Suppressor macrophage (primary cell): ENCODE measurements around the gene CACNA1E.
"Not testable (repeated sequence)": the region's sequence is repeated elsewhere in the genome, so short reads cannot be mapped to it uniquely, and the experiment has no call there.

Experiments
- DNase-seq, 4 experiments: peaks; one replicate each; pipeline ENCODE4 v3.0.0-alpha.2; 2020 to 2022

CACNA1E gene

DNA sequence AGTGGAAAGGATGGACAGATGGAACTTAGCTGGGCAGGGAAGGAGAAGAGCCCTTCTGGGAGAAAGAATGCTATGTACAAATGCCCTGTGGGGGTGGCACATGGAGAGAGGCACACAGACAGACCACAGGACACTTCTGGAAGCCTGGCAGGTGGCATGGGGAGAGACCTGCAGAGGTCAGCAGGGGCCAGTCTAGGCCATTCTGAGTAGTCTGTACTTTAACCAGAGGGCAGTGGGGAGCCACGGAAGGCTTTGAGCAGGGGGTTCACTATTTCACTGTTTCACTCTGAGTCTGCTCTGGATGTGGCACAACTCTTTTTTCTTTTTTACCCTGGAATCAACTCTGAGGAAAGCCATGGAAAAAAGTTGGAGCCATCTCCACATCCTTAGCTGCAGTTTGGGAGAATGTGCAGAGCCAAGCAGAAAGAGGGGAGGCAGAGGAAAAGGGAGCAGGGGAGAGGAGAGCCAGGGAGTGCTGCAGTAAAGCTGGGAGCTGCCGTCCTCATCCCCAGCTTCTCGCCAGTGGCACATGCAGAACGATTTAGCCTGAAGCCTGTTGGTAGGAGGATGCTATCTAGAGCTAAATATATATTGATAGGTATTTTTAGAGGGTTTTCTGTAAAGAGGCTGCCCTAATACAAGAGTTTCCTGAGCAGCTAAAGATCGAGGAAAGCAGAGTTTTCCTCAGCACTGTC is 34.0 kb downstream of the CACNA1E start:
- DNase-seq = no peak

DNA sequence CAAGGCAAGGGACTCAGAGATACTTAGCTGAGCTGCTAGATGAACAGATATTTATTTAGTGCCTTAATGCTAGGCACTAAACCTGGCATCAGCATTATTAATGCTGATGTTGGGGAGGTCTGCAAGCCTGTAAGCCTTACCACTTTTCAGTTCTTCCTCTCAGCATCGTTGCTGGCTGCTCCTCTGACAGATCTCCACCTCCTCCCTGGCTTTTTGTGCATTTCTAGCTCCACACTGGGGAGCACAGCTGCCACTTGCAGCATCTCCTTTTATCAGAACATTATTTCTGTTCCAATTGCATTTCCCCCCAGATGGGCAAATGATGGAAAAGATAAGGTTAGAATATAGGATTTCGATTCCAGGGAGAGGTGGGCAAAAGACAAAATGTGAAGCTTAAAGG is 34.8 kb downstream of the CACNA1E start:
- DNase-seq = no peak

DNA sequence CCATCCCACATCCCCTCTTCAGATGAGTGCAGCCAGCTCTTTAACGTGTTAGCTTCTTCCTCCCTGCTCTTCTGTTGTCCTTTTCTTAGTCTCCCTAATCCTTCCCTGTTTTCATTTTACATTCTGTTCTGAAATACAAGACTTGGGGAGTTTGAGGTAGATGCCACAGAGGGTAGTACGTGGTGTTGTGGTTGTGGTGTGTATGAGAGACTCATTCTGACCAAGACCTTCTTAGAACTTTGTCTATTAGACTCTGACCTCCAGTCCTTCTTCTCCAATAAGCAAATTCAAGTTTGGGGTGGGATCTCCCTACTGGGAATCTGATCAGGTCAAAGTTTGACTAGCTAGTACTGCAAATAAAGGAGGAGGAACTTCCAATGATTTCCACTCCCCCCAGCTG is 39.5 kb downstream of the CACNA1E start:
- DNase-seq = no peak

DNA sequence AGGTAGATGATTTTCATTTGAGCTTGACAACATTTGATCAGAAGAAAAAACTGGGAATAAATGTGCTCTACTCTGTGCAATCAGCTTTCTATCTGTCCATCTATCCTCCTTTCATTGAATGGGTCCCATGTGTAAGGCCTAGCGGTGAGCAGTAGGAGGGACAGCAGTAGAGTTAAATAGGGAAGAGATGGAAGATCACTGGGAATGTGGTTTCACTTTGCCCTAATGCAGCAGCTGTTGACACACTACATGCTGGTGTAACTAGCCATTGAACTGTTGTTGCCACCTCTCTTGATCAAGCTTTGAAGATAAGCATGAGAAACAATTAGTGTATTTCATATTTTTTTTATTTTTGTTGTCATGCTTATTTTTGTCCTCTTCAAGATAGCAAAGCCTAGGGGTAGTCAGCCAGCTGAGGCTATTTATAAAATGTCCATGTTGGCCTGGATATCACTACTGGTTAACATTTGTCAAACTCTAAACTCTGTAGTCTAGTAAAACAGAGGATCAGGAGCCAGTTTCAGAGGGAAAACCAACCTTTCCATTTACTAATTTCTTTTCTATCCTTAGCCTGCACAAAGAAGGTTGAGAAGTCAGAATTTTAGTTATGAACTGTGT is 41.9 kb downstream of the CACNA1E start:
- DNase-seq = no peak

DNA sequence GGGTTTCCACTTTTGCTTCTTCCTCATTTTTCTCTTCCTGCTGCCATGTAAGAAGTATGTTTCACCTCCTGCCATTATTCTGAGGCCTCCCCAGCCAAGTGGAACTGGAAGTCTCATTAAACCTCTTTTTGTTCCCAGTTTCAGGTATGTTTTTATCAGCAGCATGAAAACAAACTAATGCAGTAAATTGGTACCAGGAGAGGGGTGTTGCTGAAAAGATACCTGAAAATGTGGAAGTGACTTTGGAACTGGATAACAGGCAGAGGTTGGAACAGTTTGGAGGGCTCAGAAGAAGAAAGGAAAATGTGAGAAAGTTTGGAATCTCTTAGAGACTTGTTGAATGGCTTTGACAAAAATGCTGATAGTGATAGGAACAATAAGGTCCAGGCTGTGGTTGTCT is 44.9 kb downstream of the CACNA1E start:
- DNase-seq = not testable (repeated sequence)

DNA sequence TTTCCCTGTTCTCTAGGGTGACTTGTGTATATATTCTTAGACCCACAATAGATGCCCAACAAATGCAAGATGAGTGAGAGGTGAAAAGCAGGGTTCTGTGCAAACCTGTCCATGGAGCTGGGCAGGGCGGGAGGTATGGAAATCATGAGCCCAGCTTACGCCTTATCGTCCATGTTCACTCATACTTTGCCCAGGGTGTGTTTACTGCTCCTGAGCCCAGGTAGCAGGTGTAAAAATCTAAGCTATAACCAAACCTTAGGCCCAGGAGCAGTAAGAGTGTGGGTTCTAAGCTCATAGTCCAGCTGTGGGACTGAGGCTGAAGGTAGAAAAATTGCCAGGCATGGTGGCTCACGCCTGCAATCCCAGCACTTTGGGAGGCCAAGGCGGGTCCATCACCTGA is 48.1 kb downstream of the CACNA1E start:
- DNase-seq = no peak

DNA sequence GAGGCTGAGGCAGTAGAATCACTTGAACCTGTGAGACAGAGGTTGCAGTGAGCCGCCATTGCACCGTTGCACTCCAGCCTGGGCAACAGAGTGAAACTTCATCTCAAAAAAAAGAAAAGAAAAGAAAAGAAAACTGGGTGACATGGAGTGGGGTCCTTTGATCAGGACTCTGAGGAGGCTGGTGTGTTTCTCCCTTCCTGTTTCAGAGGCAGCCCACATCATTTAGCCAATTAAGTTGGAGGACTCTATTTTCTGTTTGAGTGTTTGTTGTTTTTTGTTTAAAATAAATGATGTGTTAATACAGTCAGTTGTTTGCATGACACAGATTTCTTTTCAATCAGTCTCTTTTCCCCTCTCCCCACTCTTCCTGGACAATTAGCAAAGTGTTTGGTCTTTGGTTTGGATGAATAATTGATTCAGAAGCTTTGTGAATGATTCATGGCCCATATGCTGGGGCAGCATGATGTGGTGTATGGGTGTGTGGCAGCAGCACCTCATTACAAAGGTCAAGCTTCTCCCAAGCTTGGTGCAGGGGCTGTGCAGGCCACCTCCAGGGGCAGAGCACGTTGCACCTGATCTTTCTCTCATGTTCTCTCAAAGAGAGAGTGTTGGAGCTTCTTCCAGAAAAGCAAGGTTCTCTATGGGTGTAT is 48.8 kb downstream of the CACNA1E start:
- DNase-seq = no peak

DNA sequence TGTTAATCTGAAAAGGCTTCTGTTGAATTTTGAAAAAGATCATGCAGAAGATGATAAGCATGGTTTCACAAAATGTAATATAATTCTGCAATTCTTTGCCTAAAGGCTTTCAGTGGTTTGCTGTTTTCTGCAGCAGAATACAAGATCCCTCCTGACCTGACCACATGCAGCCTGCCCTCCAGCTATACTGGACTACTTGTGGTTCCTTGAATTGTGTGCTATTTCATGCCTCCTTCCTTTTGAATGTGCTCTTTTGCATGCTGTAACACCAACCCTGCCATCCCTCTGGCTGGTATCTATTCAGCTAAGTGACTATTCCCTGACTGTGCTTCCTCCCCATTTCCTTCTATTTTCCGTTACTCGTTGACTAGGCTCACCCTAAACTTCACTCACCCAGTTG is 55.5 kb downstream of the CACNA1E start:
- no peak for DNase-seq

DNA sequence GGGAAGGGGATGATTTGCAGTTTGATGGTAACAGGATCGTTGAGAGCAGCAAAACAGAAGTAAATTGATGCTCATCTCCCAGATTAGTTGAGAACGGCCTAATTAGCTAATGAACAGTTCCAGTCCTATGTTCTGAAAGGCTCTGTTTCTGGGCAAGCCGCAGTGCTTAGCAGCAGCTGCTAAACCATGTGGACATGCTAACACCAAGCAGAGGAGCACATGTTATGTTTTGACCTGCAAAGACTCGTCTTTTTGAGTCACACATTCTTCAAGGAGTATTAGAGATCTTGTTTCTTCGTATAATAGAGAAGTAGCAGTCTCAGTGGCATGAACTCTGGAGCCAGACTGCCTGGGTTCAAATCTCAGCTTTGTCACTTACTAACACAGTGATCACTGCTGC is 58.1 kb downstream of the CACNA1E start:
- no peak for DNase-seq

DNA sequence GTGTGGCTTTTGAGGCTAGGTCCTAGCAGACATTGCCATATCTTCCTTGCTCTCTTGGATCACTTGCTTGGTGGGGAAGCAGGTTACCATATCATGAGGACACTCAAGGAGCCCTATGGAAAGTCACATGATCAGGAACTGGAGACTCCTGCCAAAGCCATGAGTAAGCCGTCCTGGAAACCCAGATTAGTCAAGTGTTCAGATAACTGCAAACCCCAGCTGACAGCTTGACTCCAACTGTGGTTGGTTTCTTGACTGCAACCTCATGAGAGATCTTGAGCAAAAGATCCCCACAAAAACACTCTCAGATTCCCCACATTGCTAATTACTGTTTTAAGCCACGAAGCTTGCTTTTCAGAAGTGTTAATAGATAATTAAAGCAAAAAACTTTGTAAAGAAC is 58.6 kb downstream of the CACNA1E start:
- no peak for DNase-seq

DNA sequence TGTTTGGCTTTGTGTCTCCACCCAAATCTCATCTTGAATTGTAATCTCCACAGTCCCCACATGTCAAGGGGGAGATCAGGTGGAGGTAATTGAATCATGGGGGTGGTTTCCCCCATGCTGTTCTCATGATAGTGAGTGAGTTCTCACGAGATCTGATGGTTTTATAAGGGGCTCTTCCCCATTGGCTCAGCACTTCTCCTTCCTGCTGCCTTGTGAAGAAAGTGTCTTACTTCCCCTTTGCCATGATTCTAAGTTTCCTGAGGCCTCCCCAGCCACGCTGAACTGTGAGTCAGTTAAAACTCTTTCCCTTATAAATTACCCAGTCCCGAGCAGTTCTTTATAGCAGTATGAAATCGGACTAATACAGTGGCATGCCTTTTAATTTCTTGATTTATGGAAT is 59.1 kb downstream of the CACNA1E start:
- DNase-seq = peak in 2 of 4 experiments; percentile 28 to 43

DNA sequence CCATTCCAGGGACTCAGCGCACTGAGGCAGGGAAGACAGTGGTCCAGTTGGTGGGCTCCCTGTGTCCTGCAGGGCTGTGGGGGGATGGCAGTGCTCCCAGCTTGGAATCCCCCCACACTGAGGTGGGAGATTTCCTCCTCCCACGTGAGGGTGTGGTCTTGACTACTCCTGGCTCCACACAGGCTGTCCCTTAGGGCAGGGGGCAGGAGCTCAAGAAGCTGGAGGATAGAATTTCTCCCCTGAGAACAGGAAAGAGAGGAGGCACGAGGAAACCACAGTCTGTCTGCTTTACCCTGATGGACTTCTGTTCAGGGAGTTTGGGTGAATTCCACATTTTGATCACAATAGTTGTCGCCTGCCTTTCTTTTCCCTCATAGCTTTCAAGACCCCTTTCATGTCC is 62.1 kb downstream of the CACNA1E start:
- no peak for DNase-seq

DNA sequence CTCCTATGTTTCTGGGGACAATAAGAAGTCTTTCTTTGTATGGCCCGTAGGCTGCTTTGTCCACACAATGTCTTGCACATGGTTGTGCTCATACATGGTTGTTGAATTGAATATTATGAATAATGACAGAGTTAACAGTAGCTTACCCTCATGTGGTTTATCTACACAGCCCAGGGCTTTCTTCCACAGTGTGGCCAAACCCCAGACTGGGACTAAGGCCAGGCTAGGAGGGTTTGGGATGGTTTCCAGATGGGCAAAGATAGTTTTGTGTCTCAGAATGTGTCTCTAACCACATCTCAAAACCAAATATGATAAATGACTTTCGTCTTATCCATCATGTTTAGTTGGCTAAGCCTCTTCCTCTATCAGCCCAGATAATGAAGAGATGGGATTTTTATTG is 65.2 kb downstream of the CACNA1E start:
- no peak for DNase-seq

DNA sequence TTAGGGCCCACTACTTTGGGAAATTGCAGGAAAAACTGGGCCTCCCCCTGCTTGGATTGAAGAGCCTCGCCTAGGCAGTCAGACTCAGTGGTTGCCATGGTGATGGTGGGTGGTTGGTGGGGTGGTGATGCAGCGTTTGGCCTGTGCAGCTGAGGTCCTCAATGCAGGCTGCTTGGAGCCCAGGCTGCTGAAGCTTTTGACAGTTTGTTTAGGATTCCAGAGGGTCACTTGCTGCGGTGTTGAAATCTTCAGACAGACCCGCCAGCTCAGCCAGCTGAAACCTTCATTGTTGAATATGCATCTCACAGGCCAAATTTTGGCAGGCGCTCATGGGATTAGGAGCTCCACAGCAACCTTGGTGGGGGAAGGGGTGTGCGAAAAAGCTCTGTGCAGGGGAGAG is 67.9 kb downstream of the CACNA1E start:
- DNase-seq = no peak

DNA sequence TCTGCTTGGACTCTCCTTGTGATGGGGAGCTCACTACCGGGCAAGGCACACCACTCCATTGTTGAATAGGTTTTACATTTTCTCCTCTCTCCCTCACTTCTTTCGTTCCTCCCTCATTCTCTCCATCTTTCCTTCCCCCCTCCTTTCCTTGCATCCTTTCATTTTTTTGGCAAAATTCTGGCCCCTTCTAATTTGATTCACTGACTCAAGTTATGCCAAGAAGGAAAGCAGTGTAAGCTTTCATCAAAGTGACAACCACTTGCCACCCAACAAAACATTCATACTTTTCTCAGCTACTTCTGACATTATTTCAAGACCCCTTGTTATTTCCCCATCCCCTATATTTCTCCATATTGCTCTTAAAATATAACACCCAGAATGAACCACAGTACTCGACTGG is 68.4 kb downstream of the CACNA1E start:
- no peak for DNase-seq

DNA sequence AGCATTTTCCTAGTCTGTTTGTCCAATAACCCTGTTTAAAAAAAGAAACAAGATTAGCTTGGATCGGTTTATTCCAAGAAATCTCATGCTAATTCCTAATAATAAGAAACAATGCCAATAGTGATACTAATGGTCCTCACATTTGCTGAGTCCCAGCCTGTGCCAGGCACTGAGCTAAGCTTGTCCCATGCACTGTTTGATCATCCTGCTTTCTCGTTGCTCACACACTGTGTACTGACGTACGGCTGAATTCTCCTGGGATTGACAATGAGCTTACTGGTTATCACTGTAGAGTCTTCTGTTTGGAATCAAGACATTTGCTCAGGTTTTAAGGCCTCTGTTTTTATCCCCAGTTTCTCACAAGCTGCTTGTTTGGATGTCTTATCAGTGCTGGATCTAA is 71.1 kb downstream of the CACNA1E start:
- DNase-seq = no peak

DNA sequence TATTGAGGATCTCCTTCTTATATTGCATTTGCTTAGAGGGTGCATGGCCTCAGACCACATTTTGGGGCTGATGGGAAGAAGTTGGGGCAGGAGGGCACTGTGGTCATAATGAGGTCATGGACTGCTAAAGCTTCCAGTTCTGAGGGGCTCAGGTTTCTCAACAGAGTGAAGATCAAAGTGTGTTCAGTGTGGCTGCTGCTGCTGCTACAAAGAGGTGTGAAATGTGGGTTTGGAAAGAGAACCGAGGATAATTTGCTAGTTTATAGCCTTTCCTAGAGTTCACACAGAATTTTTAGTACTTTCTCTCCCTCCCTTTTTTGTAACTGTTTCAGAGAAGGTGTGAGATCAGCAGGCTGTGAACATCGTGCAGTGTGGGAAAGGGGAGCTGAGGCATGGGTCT is 73.3 kb downstream of the CACNA1E start:
- no peak for DNase-seq

DNA sequence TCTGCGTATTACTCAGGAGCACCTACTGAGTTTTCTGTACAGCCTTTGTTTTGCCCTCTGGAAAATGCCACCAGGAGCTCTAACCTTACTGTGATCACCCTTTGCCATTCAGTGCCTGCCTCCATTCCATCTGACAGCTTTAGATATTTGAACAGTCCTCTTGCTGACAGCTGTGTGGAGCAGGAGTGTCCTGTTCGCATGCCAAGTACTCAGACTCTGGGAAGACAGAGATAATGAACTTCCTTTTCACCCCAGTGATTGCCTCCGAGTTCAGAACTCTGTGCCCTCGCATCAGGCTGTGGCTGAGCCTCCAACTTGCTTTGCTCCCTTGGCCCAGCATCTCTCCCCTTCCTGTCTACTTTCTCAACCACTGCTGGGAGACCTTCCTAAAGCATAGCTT is 74.0 kb downstream of the CACNA1E start:
- no peak for DNase-seq

DNA sequence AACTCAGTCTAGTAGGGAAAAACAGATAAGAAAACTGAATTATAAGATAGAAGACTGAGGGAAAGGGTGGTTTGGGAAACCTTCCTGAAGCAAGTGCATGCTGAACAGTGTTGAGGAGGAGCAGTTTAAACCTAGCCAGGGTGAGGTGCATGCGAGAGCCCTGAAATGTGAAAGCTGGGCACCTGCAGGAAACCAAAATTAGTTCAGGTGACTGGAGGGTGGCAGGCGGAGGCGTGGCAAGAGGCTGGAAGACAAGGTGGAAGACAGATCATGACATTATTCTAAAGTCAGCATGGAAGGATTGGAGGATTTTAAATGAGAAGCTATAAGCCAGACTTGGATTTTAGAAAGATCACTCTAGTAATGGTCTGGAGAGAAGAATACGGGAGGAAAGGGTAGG is 75.1 kb downstream of the CACNA1E start:
- no peak for DNase-seq

DNA sequence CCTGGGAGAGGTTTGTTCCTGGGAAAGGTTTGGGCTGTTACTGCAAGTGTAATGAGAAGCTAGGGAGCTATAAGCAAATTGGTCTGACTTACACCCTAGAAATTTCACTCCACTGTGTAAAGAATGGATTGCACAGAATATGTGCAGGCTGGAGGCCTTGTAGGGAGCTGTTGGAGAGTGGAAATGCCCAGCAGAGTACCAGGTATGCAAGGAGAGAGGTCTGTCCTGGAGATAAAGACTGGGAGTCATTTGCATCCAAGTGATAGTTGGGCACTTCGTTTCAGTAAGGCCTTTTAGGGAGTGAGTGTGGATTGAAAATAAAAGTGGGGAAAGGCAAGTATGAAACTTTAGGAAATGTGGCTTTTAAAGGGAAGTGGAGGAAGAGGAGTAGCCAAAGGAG is 75.8 kb downstream of the CACNA1E start:
- DNase-seq = no peak

DNA sequence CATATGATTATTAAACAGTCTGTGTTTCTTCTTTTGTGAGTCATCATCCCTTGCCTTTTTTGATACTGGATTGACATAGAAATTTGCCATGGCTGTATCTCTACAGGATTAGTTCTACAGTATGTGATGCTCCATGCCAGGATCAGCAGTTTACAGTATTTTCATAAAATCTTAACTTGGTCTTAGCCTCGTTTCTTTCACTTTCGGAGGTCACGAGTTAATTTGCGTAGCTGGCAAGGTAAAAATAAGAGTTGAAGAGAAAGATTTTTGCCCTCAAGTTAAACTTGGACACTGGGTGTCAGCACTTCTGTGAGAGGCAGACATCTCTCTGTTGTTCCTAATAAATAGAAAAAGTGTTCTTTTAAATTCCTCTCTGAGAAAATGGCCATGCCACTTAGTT is 79.1 kb downstream of the CACNA1E start:
- no peak for DNase-seq

DNA sequence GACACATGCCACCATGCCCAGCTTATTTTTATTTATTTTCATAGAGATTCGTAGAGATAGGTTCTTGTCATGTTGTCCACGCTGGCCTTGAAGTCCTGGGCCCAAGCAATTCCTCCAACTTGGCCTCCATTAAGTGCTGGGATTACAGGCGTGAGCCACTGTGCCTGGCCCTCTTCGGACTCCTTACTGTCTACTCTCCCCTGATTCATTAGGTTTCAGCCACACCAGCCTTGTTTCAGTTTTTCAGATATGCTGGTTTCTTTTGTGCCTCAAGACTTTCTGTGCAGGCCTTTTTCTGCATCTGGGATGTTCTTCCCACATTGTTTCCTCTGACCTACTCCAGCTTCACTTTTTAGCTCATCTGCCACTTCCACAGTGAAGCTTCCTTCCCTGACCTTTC is 85.4 kb downstream of the CACNA1E start:
- DNase-seq = no peak

DNA sequence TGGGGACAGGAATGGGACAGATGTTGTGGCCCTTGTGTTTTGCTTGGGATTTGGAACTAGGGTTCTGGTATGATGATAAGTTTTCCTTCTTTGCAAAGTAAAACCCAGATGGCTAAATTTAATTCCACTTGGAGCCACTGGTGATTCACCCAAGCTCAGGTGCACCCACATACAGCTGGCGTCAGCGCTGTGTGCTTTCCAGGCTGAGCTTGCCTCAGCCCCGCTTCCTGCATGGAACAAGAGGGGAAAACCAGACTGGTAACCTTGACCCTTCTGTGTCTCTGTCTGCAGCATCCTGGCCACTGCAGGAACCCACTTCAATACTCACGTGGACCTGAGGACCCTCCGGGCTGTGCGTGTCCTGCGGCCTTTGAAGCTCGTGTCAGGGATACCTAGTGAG is 94.2 kb downstream of the CACNA1E start:
- no peak for DNase-seq

DNA sequence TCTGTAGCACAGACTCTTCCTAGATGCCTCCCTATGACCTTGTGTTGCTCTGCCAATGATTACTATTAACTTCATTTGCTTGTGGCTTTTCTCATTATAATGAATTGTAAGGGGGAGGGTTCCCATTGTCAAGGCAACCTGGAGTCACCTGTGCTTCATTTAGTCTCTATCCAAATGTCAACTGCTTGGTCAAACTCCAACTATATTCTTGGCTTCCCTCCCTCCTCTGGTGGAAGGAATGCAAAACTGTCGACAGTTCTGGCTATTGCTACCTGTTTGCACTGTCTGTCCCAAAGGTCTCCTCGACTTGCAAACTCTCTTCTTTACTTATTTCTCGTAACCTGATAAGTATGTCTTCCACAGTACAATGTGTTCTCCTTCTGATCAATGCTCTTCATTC is 100.3 kb downstream of the CACNA1E start:
- DNase-seq = no peak
